ENCODE results near the gene ZFYVE9.

DNA sequence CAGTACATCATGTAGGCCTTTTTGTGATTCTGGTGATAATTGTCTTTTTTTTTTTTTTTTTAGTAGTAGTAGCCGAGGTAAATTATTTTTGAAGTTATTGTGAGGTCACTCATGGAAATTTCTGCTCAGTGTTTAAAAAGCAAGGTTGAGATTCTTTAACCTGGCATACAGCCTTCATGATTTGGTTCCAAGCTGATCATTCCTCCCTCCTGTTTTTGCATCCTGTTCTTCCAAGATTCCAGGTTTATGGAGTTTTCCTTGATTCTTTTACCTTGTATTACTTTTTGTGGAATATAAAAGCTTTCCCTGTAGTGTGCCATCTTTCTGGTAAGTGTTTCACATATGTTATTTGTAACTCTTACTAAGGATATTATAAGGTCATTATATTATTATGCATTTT is 9.1 kb downstream of the ZFYVE9 start:
- TF ChIP-seq CTCF (IDR thresholded peaks at IDR 0.05; ENCODE audit: borderline replicate concordance, extremely low read depth, low read length, poor library complexity, severe bottlenecking) = no peak
- no peak for TF ChIP-seq EZH2 (IDR thresholded peaks at IDR 0.05; ENCODE audit: borderline replicate concordance, low read depth, low read length, severe bottlenecking)

Measured in DND-41 (cell line).